OCI-LY3 (cell line): ENCODE data around the gene PTPRT.

Source experiments
- CTCF ChIP-seq: fragments of 200-600, 300-600 bp; sonication (generic); IDR thresholded peaks from 2 replicates; pipeline ENCODE4 v1.5.1; 2014; ENCODE audit warnings: antibody characterized with exemption, low read length, low read depth
- EZH2phosphoT487 ChIP-seq: fragments of 200-600 bp; shearing (Covaris generic); IDR thresholded peaks from 2 replicates; pipeline ENCODE4 v1.6.1; 2018; ENCODE audit warnings: antibody characterized with exemption, mixed run types, low read depth

GRCh38 chr20:42097741-42098140 lies 1092.0 kb downstream of the PTPRT start:
- TF ChIP-seq CTCF (no peak), EZH2phosphoT487 (no peak)
